Stimulated activated CD4-positive, alpha-beta T cell treated with anti-CD3 and anti-CD28 coated beads, Interleukin-4, amount 100 ng/mL, for 4 hours (primary cell): ENCODE data around the gene LRP2.

Experiments used
- DNase-seq, 2 experiments: peaks; one replicate each; pipeline ENCODE4 v3.0.0-alpha.2; 2020

The LRP2 gene

DNA sequence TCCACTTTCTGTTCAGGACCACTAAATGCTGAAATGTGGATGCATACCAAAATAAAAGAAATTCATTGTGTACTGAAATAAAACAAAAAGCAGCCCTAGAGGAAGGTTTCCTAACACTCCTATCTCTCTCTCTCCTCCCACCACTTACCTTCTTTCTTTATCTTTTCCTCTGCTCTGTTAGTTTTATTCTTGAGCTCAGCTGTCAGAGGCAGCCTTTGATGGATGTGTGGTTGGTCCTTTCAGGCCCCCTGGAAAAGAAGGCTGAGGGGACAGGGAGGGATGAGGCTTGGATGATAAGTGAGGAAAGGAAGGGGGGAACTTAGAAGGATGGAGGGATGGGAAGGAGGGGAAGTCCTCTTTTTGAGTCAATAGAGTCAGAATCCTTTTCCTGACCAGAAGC lies 245.3 kb downstream of the LRP2 start:
- no peak for DNase-seq

DNA sequence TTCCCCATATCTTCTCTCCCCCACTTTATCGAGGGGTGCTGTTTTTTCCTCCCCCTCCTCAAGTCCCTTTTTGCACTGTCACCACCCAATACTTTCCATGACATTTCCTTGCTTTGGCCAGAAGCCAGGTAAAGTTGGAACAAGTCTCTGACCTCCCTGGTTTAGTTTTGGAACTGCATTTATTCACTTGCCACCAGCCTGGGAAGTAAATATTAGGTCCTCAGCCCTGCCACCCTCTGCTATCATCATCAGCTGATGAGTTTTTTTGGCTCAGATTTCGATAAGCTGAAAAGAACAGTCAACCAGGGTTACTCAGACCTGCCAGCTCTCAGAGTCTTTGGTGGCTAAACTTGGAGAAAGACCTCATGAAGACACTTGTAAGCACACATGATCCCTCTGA lies 246.0 kb downstream of the LRP2 start:
- DNase-seq: no peak

GRCh38 chr2:169114056-169114455 lies 248.3 kb downstream of the LRP2 start:
- no peak for DNase-seq

DNA sequence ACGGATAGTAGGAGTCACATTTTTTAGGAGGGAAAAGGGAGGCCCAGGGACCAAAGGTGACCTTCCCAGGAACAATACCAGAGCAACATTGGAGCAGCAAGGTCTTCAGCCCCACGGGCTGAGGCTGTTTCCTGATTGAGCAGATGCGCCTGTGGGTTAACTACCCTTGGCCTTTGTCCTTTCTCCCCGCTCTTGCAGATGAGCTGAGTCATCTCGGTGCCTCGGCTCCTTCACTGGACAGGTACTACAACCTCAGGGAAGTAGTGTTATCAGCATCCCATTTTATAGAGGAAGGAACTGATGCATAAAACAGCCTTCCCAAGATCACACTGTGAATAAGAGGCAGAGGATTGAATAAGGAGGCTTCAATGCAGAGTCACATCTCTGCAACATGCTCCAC lies 249.5 kb downstream of the LRP2 start:
- DNase-seq: no peak

DNA sequence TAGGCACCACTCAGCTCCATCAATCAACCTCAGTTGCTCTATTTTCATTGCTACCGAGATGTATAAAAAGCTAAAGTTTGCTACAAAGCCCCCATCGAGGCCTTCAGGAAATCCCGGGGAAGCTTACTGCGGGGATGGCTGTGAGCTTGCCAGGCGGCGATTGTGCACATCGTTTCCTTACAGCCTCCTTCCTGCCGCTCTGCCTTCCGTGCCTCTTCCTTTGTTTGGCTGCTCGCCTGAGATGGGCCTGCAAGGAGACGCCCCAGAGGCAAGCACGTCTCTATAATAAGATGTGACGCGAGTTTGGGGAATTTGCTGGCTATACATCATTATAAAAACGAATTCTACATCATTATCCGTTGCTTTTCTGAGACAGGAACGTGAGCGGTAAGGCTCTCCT lies 251.4 kb downstream of the LRP2 start:
- DNase-seq: no peak

- DNase-seq: no peak
Observed at GRCh38 chr2:169110419-169110818, 251.9 kb downstream of the LRP2 start.

DNA sequence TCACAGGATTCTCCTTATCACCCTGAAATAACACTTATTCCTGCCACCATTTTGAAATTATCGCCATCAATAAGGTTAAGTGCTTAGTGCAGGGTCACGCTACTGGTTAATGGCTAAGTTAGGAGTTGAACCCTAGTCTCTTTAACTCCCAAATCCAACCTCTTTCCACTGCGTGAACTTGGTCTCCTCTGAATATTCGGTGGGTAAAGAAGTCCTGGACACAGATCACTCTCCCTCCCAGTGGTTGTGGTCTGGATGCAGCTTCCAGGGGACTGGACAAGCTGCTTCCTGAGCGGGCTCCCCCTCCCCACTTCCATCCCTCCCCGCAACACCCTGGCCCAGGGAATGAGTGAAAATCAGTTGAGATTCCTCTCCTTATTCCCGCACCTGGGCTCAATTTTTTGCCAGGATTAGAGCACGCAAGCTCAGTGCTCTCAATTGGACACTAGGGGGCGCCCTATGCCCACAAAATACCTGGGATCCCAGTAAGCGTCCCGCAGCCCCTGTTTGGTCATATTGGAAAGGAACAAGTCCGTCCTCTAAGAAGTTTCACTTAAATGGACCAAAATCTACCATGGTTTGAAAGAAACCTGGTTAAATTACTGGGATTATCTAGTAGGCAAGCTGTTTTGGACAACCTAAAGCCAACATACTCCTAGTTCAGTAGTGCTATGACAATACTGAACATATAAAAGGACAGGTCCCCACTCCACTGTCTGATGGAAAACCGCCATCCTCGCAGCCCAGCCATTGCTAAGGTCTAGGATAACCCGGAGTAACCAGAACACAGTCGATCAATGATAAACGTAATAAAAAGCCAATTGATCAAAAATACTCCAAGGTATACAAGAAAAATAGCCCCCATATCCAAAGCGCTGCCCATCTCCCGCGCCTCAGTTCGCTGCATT lies 252.6 kb downstream of the LRP2 start:
- DNase-seq: peak; percentile 57 to 61

- DNase-seq: no peak
Observed at GRCh38 chr2:169108099-169108884, 254.0 kb downstream of the LRP2 start.

GRCh38 chr2:169107645-169108044 lies 254.7 kb downstream of the LRP2 start:
- DNase-seq: no peak

DNA sequence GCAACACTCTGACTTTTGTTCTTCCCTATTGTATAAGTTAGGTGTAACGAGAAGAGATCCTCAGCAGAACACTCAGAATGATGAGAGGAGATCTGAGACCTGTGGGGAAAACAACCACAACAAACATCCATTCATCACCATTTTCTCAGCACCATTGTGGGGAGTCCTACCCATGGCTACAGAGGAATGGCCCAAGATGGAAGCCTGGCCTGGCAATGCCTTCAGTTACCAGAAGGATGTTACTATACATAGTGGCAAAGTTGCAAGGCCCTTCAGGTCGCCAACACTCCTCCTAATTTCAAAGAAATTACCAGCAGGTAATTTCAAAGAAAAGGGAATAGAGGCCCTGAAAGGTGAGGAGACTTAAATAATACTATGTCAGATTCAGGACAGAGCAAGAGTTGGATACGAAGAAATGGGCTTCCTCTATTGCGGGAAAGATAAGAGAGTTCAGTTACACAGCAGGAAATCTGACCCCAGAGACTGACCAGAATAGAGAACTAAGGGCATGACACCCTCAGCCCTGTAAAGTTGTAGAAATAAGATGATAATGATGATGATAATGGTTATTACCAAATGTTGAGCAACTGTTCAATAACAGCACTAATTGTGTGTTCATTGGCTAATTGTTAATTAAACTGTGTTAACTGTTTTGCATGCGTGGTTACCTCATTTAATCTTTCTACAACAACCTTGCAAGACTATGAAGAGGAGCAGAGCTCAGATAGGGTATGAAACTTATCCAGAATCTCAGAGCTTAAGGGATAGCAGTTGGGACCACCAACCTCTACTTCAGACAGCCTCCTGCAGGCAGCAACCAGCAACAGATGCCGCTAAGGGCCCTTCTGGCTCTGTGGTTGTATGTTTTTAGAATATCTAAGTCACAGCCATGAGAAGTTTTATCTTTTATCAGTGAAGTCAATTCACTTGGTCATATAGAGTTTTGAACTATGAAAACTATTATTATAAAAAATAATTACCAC lies 255.5 kb downstream of the LRP2 start:
- DNase-seq: no peak

GRCh38 chr2:169106134-169106533 lies 256.2 kb downstream of the LRP2 start:
- DNase-seq: no peak

- DNase-seq: no peak
Observed at GRCh38 chr2:169105476-169105875, 256.9 kb downstream of the LRP2 start.

GRCh38 chr2:169104848-169105247 lies 257.5 kb downstream of the LRP2 start:
- no peak for DNase-seq

DNA sequence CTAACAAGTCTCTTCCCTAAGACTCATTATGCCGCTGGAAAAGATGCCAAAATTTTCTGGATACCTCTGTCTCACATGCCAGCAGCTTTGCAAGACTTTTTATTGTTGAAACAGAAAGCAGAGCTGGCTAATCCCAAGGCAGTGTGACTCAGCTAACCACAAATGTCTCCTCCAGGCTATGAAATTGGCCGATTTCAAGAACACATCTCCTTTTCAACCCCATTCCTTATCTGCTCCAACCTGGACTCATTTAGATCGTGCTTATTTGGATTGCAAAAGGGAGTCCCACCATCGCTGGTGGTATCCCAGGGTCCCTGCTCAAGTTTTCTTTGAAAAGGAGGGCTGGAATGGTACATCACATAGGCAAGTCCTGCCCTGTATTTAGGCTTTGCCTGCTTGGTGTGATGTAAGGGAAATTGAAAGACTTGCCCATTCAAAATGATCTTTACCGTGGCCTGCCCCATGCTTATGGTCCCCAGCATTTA lies 266.7 kb downstream of the LRP2 start:
- no peak for DNase-seq

GRCh38 chr2:169094676-169095075 lies 267.7 kb downstream of the LRP2 start:
- no peak for DNase-seq

DNA sequence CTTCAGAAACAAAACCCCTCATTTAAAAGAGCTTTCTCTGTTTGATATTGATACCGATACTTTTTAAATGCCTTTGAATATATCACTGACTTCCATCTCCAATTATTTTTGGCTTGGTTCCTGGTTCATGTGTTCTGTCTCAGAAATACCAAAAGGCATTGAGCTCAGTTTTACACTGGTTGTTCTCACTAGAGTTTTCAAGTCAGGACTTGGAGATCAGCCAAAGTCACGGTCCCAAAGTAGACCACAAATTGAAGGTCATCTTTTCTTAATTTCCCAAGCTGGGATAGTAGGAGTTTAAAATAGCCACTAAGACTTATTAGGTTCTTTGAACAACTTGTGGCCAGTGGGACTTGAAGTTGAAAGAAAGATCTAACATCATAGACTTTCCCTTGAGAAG lies 268.8 kb downstream of the LRP2 start:
- no peak for DNase-seq

DNA sequence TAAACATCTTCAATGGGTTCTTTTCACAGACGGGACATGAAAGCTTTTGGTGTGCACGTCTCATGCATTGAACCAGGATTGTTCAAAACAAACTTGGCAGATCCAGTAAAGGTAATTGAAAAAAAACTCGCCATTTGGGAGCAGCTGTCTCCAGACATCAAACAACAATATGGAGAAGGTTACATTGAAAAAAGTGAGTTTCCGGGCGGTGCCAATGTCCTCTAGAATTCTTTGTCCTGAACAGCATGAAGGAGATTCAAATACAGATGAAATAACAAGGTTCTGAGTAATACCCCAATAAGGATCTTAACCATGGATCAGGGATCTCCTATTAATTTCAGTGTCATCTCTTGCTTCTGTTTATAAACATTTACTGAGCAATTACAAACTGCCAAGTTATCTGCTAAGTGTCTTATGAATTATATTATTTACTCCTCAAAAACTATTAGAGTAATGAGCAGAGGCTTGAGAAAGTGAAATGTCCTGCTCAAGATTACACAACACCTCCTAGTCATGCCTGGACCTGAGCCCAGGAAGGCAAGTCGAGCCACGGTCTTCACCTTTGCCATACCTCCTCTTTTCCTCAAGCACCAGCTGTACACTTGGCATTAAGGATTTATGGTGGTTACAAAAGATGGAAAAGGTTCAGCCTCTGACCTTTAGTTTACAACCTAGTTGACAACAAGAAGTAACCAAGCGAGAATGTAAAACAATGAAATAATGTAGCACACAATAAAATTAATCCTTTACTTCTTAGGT lies 270.4 kb downstream of the LRP2 start:
- no peak for DNase-seq

DNA sequence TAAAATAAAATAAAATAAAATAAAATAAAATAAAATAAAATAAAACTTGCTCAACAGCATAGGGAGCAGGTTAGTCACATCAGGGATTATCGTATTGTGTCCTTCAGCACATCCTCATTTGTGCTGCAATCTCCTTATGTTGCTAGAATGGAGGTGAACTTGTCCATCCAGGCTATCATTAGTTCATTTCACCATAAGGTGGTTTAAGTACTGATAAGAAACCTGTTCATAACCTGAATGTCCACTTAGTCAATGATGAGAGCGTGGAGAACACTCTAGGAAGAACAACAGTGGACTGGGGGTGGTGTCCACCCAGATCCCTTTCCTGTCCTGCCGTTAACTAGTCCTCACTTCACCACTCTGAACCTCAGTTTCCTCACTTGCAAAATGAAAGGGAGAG lies 271.1 kb downstream of the LRP2 start:
- DNase-seq: no peak

GRCh38 chr2:169090133-169090820 lies 272.1 kb downstream of the LRP2 start:
- DNase-seq: no peak

DNA sequence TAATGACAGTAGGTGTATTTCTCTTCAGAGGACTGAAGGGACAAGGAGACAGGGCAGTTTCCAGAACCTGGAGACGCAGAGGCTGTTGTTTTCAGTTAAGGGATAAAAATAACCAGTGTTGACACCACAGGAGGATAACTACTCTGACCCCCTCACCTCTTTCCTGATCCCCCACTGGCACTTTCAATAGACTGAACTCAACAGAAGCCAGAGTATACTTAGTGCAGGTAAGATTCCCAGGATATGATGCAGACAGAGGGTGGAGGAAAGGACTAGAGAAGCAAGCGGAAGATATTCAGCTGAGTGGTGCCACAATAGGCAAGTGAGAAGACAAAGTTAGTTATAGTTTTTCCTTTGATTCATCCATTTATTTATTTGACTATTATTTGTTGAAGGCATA lies 273.2 kb downstream of the LRP2 start:
- DNase-seq: no peak

DNA sequence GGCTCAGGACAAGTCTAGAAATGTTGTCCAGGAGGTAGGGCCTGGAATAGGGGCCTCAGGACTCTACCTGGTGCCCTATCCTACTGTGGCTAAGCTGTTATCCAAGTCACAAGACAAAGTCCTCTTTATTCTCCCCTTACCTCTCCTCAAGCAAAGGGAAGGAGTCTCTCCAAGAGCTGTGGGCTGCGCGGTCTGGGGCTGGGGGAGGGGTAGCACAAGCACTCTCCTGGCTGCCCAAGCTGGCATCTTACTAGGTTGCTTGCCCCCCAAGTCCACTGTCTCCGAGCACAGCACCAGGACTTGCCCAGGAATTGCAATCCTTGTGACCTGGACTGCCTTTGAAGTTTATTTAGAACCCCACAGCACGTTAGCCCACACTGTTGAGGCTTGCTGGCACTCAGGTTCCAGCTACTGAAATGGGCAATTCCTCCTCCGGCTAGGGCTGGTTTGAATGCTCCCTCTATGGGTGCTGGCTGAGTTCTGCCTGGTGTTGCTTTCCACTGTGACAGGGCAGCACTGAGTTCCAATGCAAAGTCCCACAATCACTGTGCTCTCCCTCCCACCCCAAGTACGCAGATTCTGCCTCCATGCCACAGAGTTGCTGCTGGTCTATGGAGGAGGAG lies 274.5 kb downstream of the LRP2 start:
- DNase-seq: no peak
